AG04449 (cell line): ENCODE measurements around the gene RABGAP1.

ENCODE experiments used
- CTCF ChIA-PET: fragments of 350-600 bp; formaldehyde crosslinking; extraction: SDS; loops from one replicate; lab custom pipeline; 2021; ENCODE audit warnings: antibody characterized with exemption; lab: Yijun Ruan, JAX
- POLR2A ChIA-PET: fragments of 400-600, 350-600 bp; formaldehyde crosslinking; extraction: SDS; loops from one replicate; lab custom pipeline; 2020; ENCODE audit warnings: antibody characterized with exemption, inconsistent platforms; lab: Yijun Ruan, JAX
- DNase-seq: peaks from one replicate; pipeline ENCODE4 v3.0.0-alpha.2; 2010; ENCODE audit warnings: low read depth, low spot score
- H3K4me3 ChIP-seq: 2 replicates; pipeline ENCODE4 v1.5.1; 2011; ENCODE audit warnings: low read depth, mild to moderate bottlenecking, control low read depth, low read length
- TF ChIP-seq, protein P1 (sequence below): IDR thresholded peaks from one replicate; pipeline ENCODE4 v1.5.1; 2011; ENCODE audit warnings: mild to moderate bottlenecking, moderate library complexity, low read length, control low read depth, inconsistent platforms; ENCODE audit not compliant: insufficient read depth; ENCODE audit errors: missing control alignments

The RABGAP1 gene

DNA sequence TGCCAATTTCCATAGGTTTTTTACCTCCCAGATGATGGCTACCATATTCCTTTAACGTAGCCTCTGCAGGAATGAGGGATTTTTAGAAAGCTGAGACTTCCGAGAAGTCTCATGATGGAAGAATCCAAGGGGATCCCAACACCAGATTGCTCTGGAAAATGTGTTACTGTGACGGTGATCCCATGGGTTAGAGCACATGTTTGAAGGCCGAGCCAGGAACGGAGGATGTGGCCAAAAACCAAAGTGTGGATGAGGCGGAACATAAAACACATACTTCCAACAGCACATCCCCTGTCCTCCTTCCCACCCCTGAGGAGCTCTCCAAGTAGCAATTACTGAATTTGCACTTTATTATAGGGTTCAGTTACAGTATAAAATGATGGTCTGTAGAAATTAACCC is 175.2 kb downstream of the RABGAP1 start:
- DNase-seq: no peak
- CTCF ChIA-PET: no interaction called here
- TF ChIP-seq, protein P1, sequence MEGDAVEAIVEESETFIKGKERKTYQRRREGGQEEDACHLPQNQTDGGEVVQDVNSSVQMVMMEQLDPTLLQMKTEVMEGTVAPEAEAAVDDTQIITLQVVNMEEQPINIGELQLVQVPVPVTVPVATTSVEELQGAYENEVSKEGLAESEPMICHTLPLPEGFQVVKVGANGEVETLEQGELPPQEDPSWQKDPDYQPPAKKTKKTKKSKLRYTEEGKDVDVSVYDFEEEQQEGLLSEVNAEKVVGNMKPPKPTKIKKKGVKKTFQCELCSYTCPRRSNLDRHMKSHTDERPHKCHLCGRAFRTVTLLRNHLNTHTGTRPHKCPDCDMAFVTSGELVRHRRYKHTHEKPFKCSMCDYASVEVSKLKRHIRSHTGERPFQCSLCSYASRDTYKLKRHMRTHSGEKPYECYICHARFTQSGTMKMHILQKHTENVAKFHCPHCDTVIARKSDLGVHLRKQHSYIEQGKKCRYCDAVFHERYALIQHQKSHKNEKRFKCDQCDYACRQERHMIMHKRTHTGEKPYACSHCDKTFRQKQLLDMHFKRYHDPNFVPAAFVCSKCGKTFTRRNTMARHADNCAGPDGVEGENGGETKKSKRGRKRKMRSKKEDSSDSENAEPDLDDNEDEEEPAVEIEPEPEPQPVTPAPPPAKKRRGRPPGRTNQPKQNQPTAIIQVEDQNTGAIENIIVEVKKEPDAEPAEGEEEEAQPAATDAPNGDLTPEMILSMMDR: no peak
- POLR2A ChIA-PET: no interaction called here
- H3K4me3 ChIP-seq: no peak overlapping the region

DNA sequence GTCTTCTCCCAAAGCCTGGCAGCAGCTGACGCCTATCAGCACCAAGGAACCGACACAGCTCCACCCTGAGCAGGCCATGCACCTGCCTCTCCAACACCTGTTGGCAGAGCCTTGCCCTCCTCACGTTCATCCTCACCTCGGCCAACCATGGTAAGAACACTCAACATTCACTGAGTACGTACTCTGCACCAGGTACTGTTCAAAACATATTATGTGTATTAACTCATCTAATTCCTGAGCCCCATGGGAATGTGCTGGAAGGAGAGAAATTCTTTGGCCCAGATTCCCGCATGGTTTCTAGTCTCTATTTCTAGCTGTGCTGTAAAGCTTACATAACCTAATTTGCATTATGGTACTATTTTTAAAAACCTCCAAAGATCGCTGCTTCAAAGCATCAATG is 178.7 kb downstream of the RABGAP1 start:
- POLR2A ChIA-PET: no interaction called here
- TF ChIP-seq, protein P1: no peak
- no peak overlapping the region for H3K4me3 ChIP-seq
- DNase-seq: no peak
- CTCF ChIA-PET: interaction anchor here (2.8 kb wide), 1 partner anchor 10 kb away, joined by 7 read pairs; no protein-coding TSS in a partner anchor

DNA sequence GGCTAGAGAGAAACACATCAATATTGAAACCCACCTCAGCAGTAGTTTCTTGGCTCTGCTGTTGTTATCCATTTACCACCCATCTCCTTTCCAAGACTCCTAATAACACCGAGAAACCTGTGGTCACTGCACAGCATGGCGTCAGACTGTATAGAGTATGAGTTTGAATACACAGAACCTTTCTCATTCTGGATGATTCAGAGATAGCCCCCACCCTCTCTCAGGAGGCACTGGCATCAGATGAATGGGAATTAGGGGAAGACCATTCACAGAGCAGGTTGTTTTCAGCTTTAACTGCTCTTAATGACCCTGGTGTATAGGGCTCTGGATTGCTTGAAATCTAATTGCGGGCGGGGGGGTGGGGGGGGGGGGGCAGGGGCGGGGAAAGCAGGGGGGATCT is 179.3 kb downstream of the RABGAP1 start:
- no peak overlapping the region for H3K4me3 ChIP-seq
- POLR2A ChIA-PET: no interaction called here
- CTCF ChIA-PET: interaction anchor here (2.8 kb wide), 1 partner anchor 9 kb away, joined by 7 read pairs; no protein-coding TSS in a partner anchor
- TF ChIP-seq, protein P1: no peak
- DNase-seq: no peak

DNA sequence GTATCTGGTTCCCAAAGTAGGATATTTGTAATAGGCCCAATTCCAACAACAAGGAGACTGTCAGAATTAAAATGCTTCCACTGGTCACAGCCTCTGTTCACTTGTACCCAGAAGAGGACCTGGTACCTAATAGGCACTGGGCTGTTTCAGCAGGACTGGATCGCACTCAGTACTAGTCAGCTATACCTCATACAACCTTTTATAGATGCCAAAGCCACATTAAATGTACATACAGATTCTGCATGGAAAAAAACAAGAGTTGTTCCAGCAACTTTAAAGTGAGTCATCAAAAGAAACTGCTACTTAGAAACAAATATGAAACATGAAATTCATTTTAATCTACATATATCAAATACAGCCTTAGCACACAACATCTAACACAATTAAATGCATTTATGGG is 180.1 kb downstream of the RABGAP1 start:
- ChIA-PET CTCF (interaction anchor here (2.8 kb wide), 1 partner anchor 9 kb away, joined by 7 read pairs; no protein-coding TSS in a partner anchor), POLR2A (no interaction called here)
- TF ChIP-seq, protein P1: no peak
- DNase-seq: no peak
- H3K4me3 ChIP-seq: no peak overlapping the region

DNA sequence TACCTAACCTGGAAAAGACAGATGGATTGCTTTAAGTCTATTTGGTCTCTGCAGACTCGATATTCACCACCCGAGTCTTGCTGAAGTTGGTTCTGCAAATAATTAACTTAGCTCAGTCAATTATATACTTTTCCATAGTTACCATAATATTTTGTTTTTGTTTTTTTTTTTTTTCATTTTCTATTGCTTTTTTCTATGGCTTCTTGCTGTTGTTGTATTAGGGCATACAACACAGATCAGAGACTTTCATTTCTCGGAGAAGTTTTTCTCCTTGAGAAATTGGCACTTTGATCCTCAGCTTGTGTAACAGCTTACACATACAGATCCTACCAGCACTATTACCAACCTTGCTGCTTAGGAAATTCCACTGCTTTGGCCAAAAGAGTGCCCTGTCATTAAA is 180.6 kb downstream of the RABGAP1 start:
- TF ChIP-seq, protein P1: no peak
- H3K4me3 ChIP-seq: no peak overlapping the region
- no peak for DNase-seq
- ChIA-PET CTCF (interaction anchor here (2.8 kb wide), 1 partner anchor 8 kb away, joined by 7 read pairs; no protein-coding TSS in a partner anchor), POLR2A (no interaction called here)

DNA sequence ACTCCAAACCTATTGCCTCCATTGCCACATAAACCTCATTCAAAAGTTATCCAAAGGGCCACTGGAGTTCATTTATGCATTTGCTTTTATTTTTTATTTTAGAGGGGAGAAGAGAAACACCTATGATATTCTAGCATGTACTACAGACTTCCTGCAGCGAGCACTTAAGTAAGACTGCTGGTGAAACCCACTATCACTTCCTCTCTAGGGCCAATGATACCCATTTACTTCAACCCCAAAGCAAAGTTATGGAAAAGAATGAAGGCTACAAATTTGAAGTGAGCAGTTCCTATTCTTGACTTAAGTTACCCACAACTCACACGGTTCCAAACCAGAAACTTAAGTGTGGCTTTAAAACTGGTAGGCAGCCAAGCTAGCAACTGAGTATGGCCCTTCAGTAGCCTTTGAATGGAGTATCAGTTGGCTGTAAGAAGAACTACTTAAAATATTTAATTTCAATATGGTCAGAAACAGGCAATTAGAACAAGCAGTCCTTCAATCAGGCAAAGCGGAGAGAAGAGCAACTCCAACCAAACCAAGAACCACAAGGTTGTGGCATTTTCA is 186.8 kb downstream of the RABGAP1 start:
- TF ChIP-seq, protein P1: no peak
- no peak overlapping the region for H3K4me3 ChIP-seq

More for the DNA sequence above, 186.8 kb downstream of the RABGAP1 start:
- POLR2A ChIA-PET: no interaction called here
- CTCF ChIA-PET: no interaction called here
- DNase-seq: no peak
